ENCODE measurements around the gene MICA.

DNA sequence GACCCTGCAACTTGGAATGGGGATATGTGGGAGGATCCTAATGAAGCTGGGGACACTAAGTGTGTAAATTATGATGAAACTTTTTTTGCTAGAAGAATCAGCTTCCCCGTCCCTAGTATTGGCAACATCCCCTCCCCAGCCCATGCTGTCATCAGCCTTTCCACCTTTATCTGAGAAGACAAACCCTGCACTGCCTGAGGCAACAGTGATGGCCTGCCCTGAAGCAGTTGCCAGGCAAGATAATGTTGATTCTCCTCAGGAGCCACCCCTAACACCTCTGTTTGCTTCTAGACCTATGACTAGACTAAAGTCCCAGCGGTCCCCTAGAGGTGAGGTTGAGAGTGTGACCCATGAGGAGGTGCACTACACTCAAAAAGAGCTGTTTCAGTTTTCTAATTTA, 27.1 kb downstream of the MICA start:
- TF ChIP-seq, protein P1, sequence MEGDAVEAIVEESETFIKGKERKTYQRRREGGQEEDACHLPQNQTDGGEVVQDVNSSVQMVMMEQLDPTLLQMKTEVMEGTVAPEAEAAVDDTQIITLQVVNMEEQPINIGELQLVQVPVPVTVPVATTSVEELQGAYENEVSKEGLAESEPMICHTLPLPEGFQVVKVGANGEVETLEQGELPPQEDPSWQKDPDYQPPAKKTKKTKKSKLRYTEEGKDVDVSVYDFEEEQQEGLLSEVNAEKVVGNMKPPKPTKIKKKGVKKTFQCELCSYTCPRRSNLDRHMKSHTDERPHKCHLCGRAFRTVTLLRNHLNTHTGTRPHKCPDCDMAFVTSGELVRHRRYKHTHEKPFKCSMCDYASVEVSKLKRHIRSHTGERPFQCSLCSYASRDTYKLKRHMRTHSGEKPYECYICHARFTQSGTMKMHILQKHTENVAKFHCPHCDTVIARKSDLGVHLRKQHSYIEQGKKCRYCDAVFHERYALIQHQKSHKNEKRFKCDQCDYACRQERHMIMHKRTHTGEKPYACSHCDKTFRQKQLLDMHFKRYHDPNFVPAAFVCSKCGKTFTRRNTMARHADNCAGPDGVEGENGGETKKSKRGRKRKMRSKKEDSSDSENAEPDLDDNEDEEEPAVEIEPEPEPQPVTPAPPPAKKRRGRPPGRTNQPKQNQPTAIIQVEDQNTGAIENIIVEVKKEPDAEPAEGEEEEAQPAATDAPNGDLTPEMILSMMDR (IDR thresholded peaks at IDR 0.05; ENCODE audit: insufficient read depth, low read depth, low read length) = no peak
- TF ChIP-seq EZH2 (IDR thresholded peaks at IDR 0.05; ENCODE audit: insufficient read depth, low read length) = no peak

Measured in astrocyte (in vitro differentiated cells and primary cell).